KMS-11 (cell line): ENCODE measurements around the gene DST.

Experiments
- H2AFZ ChIP-seq: fragments of 200-600 bp; sonication (generic); 2 replicates; pipeline ENCODE4 v1.6.1; 2016; ENCODE audit warnings: antibody characterized with exemption, mixed run types, low read depth
- H3K27ac ChIP-seq: fragments of 200-600 bp; sonication (generic); 2 replicates; pipeline ENCODE4 v1.6.1; 2016; ENCODE audit warnings: mild to moderate bottlenecking, mixed run types
- H3K27me3 ChIP-seq: fragments of 200-600 bp; sonication (generic); 2 replicates; pipeline ENCODE4 v1.6.1; 2017; ENCODE audit warnings: mild to moderate bottlenecking, low read depth, mixed run types, moderate library complexity; ENCODE audit not compliant: insufficient read depth
- H3K36me3 ChIP-seq: fragments of 200-600 bp; sonication (generic); 2 replicates; pipeline ENCODE4 v1.6.1; 2017; ENCODE audit warnings: mild to moderate bottlenecking, mixed run types; ENCODE audit not compliant: insufficient read depth
- H3K4me1 ChIP-seq: fragments of 200-600 bp; sonication (generic); 2 replicates; pipeline ENCODE4 v1.6.1; 2016; ENCODE audit warnings: mild to moderate bottlenecking, low read depth, mixed run types; ENCODE audit not compliant: poor library complexity, severe bottlenecking
- H3K4me2 ChIP-seq: fragments of 200-600 bp; sonication (generic); 2 replicates; pipeline ENCODE4 v1.7.0; 2016; ENCODE audit warnings: mild to moderate bottlenecking, mixed run types
- H3K4me3 ChIP-seq: fragments of 200-600 bp; sonication (generic); IDR thresholded peaks from 2 replicates; pipeline ENCODE4 v1.6.1; 2017; ENCODE audit warnings: low read depth, low read length, mixed read lengths; ENCODE audit not compliant: insufficient read depth
- H3K79me2 ChIP-seq: fragments of 200-600 bp; sonication (generic); 2 replicates; pipeline ENCODE4 v1.6.1; 2016; ENCODE audit warnings: low read depth, mixed run types; ENCODE audit not compliant: insufficient read depth
- H3K9ac ChIP-seq: fragments of 200-600 bp; sonication (generic); 2 replicates; pipeline ENCODE4 v1.6.1; 2016; ENCODE audit warnings: mild to moderate bottlenecking, mixed run types
- H4K20me1 ChIP-seq: fragments of 200-600 bp; sonication (generic); 2 replicates; pipeline ENCODE4 v1.6.1; 2016; ENCODE audit warnings: mild to moderate bottlenecking, mixed run types; ENCODE audit not compliant: insufficient read depth
- TF ChIP-seq, protein P1 (sequence below): fragments of 200-600 bp; sonication (generic); conservative IDR thresholded peaks from 2 replicates; pipeline ENCODE4 v1.6.1; 2017; ENCODE audit warnings: low read depth, mild to moderate bottlenecking, antibody characterized with exemption, low read length, moderate library complexity, mixed read lengths

The DST gene

DNA sequence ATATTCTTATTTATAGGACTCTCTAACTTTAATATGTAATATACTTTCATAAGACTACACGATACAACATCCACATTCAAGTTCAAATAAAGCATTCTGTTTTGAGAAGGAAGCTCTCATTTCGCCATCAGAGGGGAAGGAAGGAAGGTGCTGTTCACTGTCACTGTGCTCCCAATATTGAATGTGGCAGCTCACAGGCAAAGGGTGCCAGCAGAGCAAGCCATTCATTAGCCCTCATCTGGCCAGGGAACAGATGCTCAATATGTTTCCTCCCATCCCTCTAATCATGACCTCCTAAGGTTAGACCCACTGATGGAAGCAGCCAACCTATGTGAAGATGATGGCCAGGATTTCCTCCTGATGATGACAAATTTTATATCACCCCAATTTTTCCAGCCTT lies 154.4 kb downstream of the DST start:
- TF ChIP-seq, protein P1, sequence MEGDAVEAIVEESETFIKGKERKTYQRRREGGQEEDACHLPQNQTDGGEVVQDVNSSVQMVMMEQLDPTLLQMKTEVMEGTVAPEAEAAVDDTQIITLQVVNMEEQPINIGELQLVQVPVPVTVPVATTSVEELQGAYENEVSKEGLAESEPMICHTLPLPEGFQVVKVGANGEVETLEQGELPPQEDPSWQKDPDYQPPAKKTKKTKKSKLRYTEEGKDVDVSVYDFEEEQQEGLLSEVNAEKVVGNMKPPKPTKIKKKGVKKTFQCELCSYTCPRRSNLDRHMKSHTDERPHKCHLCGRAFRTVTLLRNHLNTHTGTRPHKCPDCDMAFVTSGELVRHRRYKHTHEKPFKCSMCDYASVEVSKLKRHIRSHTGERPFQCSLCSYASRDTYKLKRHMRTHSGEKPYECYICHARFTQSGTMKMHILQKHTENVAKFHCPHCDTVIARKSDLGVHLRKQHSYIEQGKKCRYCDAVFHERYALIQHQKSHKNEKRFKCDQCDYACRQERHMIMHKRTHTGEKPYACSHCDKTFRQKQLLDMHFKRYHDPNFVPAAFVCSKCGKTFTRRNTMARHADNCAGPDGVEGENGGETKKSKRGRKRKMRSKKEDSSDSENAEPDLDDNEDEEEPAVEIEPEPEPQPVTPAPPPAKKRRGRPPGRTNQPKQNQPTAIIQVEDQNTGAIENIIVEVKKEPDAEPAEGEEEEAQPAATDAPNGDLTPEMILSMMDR: no peak
- H3K27ac ChIP-seq: no peak overlapping the region
- H3K4me1 ChIP-seq: peaks cover 18% of the 10 kb centered on the region
- no peak overlapping the region for H3K4me3 ChIP-seq
- no peaks in the 10 kb centered on the region; the same call in 1 of the 2 replicates for H3K36me3 ChIP-seq
- H3K4me2 ChIP-seq: no peak overlapping the region
- no peak overlapping the region for H3K9ac ChIP-seq
- H3K27me3 ChIP-seq: no peaks in the 10 kb centered on the region
- H3K79me2 ChIP-seq: no peaks in the 10 kb centered on the region
- H4K20me1 ChIP-seq: no peaks in the 10 kb centered on the region
- H2AFZ ChIP-seq: no peak overlapping the region

GRCh38 chr6:56486681-56487080 lies 156.0 kb downstream of the DST start:
- no peaks in the 10 kb centered on the region; the same call in 1 of the 2 replicates for H3K36me3 ChIP-seq
- no peak overlapping the region for H3K9ac ChIP-seq

GRCh38 chr6:56484669-56485068 lies 158.0 kb downstream of the DST start:
- Histone ChIP-seq H3K9ac (no peak overlapping the region), H3K4me1 (no peaks in the 10 kb centered on the region), H3K36me3 (peaks cover 12% of the 10 kb centered on the region; the same call in 1 of the 2 replicates), H3K4me2 (no peak overlapping the region), H3K27me3 (no peaks in the 10 kb centered on the region), H2AFZ (no peak overlapping the region), H4K20me1 (no peaks in the 10 kb centered on the region), H3K27ac (no peak overlapping the region), H3K4me3 (no peak overlapping the region), H3K79me2 (no peaks in the 10 kb centered on the region)
- TF ChIP-seq, protein P1: no peak

More at GRCh38 chr6:56486681-56487080, 156.0 kb downstream of the DST start:
- Histone ChIP-seq H3K27me3 (no peaks in the 10 kb centered on the region), H3K4me3 (no peak overlapping the region), H2AFZ (no peak overlapping the region), H3K4me1 (peaks cover 2% of the 10 kb centered on the region), H3K27ac (no peak overlapping the region), H4K20me1 (no peaks in the 10 kb centered on the region), H3K4me2 (no peak overlapping the region), H3K79me2 (no peaks in the 10 kb centered on the region)
- TF ChIP-seq, protein P1: no peak

GRCh38 chr6:56483929-56484328 lies 158.8 kb downstream of the DST start:
- H3K79me2 ChIP-seq: no peaks in the 10 kb centered on the region
- H3K4me2 ChIP-seq: no peak overlapping the region
- no peak overlapping the region for H3K27ac ChIP-seq
- peaks cover 12% of the 10 kb centered on the region; the same call in 1 of the 2 replicates for H3K36me3 ChIP-seq
- TF ChIP-seq, protein P1: no peak
- no peak overlapping the region for H2AFZ ChIP-seq
- H4K20me1 ChIP-seq: no peaks in the 10 kb centered on the region
- no peak overlapping the region for H3K4me3 ChIP-seq
- H3K27me3 ChIP-seq: no peaks in the 10 kb centered on the region
- H3K9ac ChIP-seq: no peak overlapping the region
- no peaks in the 10 kb centered on the region for H3K4me1 ChIP-seq
